K562 (cell line): ENCODE data around the gene GCSAM. TPM values are rescaled to one million over a fixed set of nuclear protein-coding genes. Genes with fewer than 3 reads are reported as not detected.

Experiments used
- ATAC-seq: fragments of 200-7000 bp; cut with Tn5 transposase; 3 replicates; pipeline ENCODE4 v1.9.1; 2020; ENCODE audit warnings: moderate library complexity
- BruUV-seq: library from RNA; stranded (reverse); fragments of 400-500 nt; replicated peaks from 2 replicates; lab custom pipeline; 2021; lab: Mats Ljungman, UMichigan
- CTCF ChIA-PET: fragments of 300-600 bp; formaldehyde crosslinking; extraction: SDS; loops from one replicate; lab custom pipeline; 2021; ENCODE audit warnings: low intra/inter-chr PET ratio; lab: Yijun Ruan, JAX
- POLR2A ChIA-PET: fragments of 300-600, 350-650 bp; sonication (Branson Sonifier 250); formaldehyde crosslinking; extraction: SDS; loops from one replicate; lab custom pipeline; 2021; ENCODE audit warnings: antibody characterized with exemption, inconsistent platforms; lab: Yijun Ruan, JAX
- DNase-seq, 4 experiments: peaks; one replicate each; pipeline versions ENCODE4 v3.0.0 to v3.0.0-alpha.2; 2011 to 2018; ENCODE audit warnings: low spot score in 3 of 4, mixed read lengths in 3 of 4; ENCODE audit errors: extremely low read depth in 1 of 4
- FAIRE-seq: peaks from 2 replicates; lab custom pipeline; 2011; peaks lifted over from hg19 to GRCh38; lab: Jason Lieb, UNC
- H2AFZ ChIP-seq: 2 replicates; pipeline ENCODE4 v1.6.0; 2011; ENCODE audit warnings: low read depth, low read length, control low read depth, inconsistent platforms
- H3K27ac ChIP-seq: fragments of 200-600 bp; 3 replicates; pipeline ENCODE4 v1.8.0; 2011; ENCODE audit warnings: low read depth, mild to moderate bottlenecking, control low read depth, inconsistent platforms, low read length, moderate library complexity, mixed read lengths; ENCODE audit errors: extremely low read depth
- H3K27me3 ChIP-seq, 2 experiments: fragments of 300-600 bp in 1 of 2; 2 replicates in 1 of 2; 3 replicates in 1 of 2; pipeline versions ENCODE4 v1.6.0 to v1.8.0; 2011; ENCODE audit warnings: inconsistent platforms in 2 of 2, low read length in 2 of 2, mild to moderate bottlenecking in 1 of 2, mixed read lengths in 1 of 2, moderate library complexity in 1 of 2; ENCODE audit not compliant: control insufficient read depth in 2 of 2, insufficient read depth in 2 of 2
- H3K36me3 ChIP-seq: fragments of 300-600 bp; 3 replicates; pipeline ENCODE4 v1.8.0; 2011; ENCODE audit warnings: mild to moderate bottlenecking, low read length, inconsistent platforms; ENCODE audit not compliant: control insufficient read depth, insufficient read depth
- H3K4me1 ChIP-seq, 2 experiments: fragments of 200-600 bp in 1 of 2; replicated peaks in 1 of 2; 2 replicates in 1 of 2; 3 replicates in 1 of 2; pipeline versions ENCODE4 v1.5.1 to v1.8.0; 2011; ENCODE audit warnings: inconsistent platforms in 2 of 2, low read length in 2 of 2, mild to moderate bottlenecking in 1 of 2, mixed read lengths in 1 of 2, moderate library complexity in 1 of 2; ENCODE audit not compliant: control insufficient read depth in 2 of 2, insufficient read depth in 2 of 2
- H3K4me2 ChIP-seq: 2 replicates; pipeline ENCODE4 v1.6.1; 2011; ENCODE audit warnings: low read length, control low read depth, inconsistent platforms, mixed read lengths; ENCODE audit not compliant: insufficient read depth
- H3K4me3 ChIP-seq: fragments of 200-600 bp; sonication (generic), shearing (Covaris generic); 2 replicates; pipeline ENCODE4 v1.5.1; 2016; ENCODE audit warnings: control low read depth, inconsistent platforms
- H3K79me2 ChIP-seq: fragments of 200-600 bp; 3 replicates; pipeline ENCODE4 v1.8.0; 2011; ENCODE audit warnings: low read length, inconsistent platforms; ENCODE audit not compliant: control insufficient read depth, insufficient read depth
- H3K9ac ChIP-seq, 2 experiments: 2 replicates each; pipeline versions ENCODE4 v1.6.0 to v1.6.1; 2011; ENCODE audit warnings: low read depth in 2 of 2, low read length in 2 of 2, control low read depth in 1 of 2, inconsistent platforms in 1 of 2, mild to moderate bottlenecking in 1 of 2, mixed read lengths in 1 of 2; ENCODE audit not compliant: insufficient read depth in 1 of 2
- H3K9me1 ChIP-seq: one replicate; pipeline ENCODE4 v1.6.0; 2011; ENCODE audit warnings: inconsistent platforms, mild to moderate bottlenecking, low read length, moderate library complexity; ENCODE audit not compliant: control insufficient read depth, insufficient read depth
- H3K9me3 ChIP-seq: replicated peaks from 2 replicates; pipeline ENCODE4 v1.5.1; 2011; ENCODE audit warnings: low read depth, low read length, inconsistent platforms; ENCODE audit not compliant: control insufficient read depth, insufficient read depth
- H4K20me1 ChIP-seq: replicated peaks from 2 replicates; pipeline ENCODE4 v1.6.1; 2011; ENCODE audit warnings: low read length, inconsistent platforms, mixed read lengths; ENCODE audit not compliant: control insufficient read depth, insufficient read depth
- E2F3 ChIP-seq: fragments of 250-450 bp; sonication (Bioruptor Pico); IDR thresholded peaks from 2 replicates; pipeline ENCODE4 v1.4.0; 2020; ENCODE audit warnings: mild to moderate bottlenecking
- ETV1 ChIP-seq: fragments of 450-650 bp; conservative IDR thresholded peaks from 2 replicates; pipeline ENCODE4 v1.6.1; 2016; ENCODE audit warnings: missing genetic modification characterization, control low read depth, low read depth, missing compliant biosample characterization
- LARP7 ChIP-seq: fragments of 450-650 bp; IDR thresholded peaks from 2 replicates; pipeline ENCODE4 v1.6.1; 2016
- TCFL5 ChIP-seq: fragments of 250-450 bp; sonication (Bioruptor Pico); conservative IDR thresholded peaks from 2 replicates; pipeline ENCODE4 v1.6.1; 2021; ENCODE audit warnings: mild to moderate bottlenecking, moderate library complexity, matching md5 sums
- ZNF436 ChIP-seq: fragments of 250-450, 450-650 bp; sonication (Bioruptor Pico); formaldehyde crosslinking; IDR thresholded peaks from 2 replicates; pipeline ENCODE4 v1.7.0; 2020; ENCODE audit warnings: mild to moderate bottlenecking
- WGBS: fragments of 100-300 bp; shearing (Covaris generic); methylation state at CpG from one replicate; pipeline ENCODE4 v1.1.6; 2016; ENCODE audit warnings: low coverage, mixed read lengths; ENCODE audit not compliant: insufficient coverage; ENCODE audit errors: missing lambda C conversion rate; 5-methylcytosine and 5-hydroxymethylcytosine counted together
- in situ Hi-C: fragments of 300-500 bp; cut with MboI; formaldehyde crosslinking; loops from 4 replicates; pipeline ENCODE4 v1.15.0; 2018; ENCODE audit warnings: inconsistent platforms, mixed read lengths
- intact Hi-C: fragments of 100-400 bp; cut with micrococcal nuclease; formaldehyde crosslinking; loops from 2 replicates; pipeline ENCODE4 v1.14.2; 2022
- polyA plus RNA-seq, 8 experiments: library from polyadenylated mRNA; depleted of rRNA in 4 of 8; stranded (reverse) in 5 of 8; unstranded in 3 of 8; fragments of >200 nt; fragmentation: Nextera tagmentation in 2 of 8; fragmentation: Illumina TruSeq in 1 of 8; extraction: Ambion mirVana in 2 of 8; extraction: Trizol in 1 of 8; gene quantifications; 2 replicates each; pipeline versions ENCODE4 v1.2.1 to v1.2.3, GENCODE V29; 2011 to 2014; ENCODE audit warnings: inconsistent platforms in 1 of 8, missing spikeins in 1 of 8
- total RNA-seq, 7 experiments: library from RNA; depleted of rRNA in 6 of 7; stranded (reverse); fragments of >200 nt in 6 of 7; fragmentation: Illumina TruSeq in 2 of 7; extraction: Trizol in 2 of 7; gene quantifications; 2 replicates each; pipeline versions ENCODE4 v1.2.1 to v1.2.3, GENCODE V29; 2011 to 2021; ENCODE audit warnings: low replicate concordance in 1 of 7

The GCSAM gene
- total and polyA plus RNA-seq, 9 of the 15 experiments (the other 6 are each of a cell fraction or from before 2014, with no cell fraction given), result 0.10 TPM; not detected in 8

- in situ Hi-C loops (no loop called here), intact Hi-C loops (no loop called here)
- Histone ChIP-seq H3K9me1 (no peaks in the 10 kb centered on the region), H3K4me2 (no peak overlapping the region), H2AFZ (no peak overlapping the region), H4K20me1 (no peaks in the 10 kb centered on the region), H3K9me3 (no peaks in the 10 kb centered on the region), H3K36me3 (no peaks in the 10 kb centered on the region), H3K79me2 (no peaks in the 10 kb centered on the region), H3K4me3 (no peak overlapping the region), H3K4me1 (peaks cover 5 to 13% of the 10 kb centered on the region in 2 experiments; a peak in 3 of 5 replicates), H3K9ac (no peak overlapping the region), H3K27ac (no peak overlapping the region), H3K27me3 (no peaks in the 10 kb centered on the region)
- POLR2A ChIA-PET, result no interaction called here
- BruUV-seq, result no TSS peak
- FAIRE-seq, result no peak
- TF ChIP-seq ETV1 (tag) (peak; percentile 54; the same call in 1 of the 2 replicates), ZNF436 (no peak)
- ATAC-seq, result no peak
- DNase-seq, result no peak
- 71% methylated on average over 9 of the region's 9 CpGs for WGBS
- CTCF ChIA-PET, result no interaction called here
Measured at GRCh38 chr3:112089956-112090886, 42.8 kb downstream of the GCSAM start.

- Histone ChIP-seq H3K36me3 (no peaks in the 10 kb centered on the region), H4K20me1 (no peaks in the 10 kb centered on the region), H3K27ac (no peak overlapping the region), H3K4me3 (no peak overlapping the region), H3K9me1 (no peaks in the 10 kb centered on the region), H3K4me2 (no peak overlapping the region), H3K4me1 (peaks cover 5 to 13% of the 10 kb centered on the region in 2 experiments; a peak in 4 of 5 replicates), H3K9ac (no peak overlapping the region), H3K27me3 (no peaks in the 10 kb centered on the region), H3K79me2 (no peaks in the 10 kb centered on the region), H2AFZ (no peak overlapping the region), H3K9me3 (no peaks in the 10 kb centered on the region)
- ATAC-seq (no peak), FAIRE-seq (no peak), DNase-seq (no peak)
- intact Hi-C loops, result no loop called here
- no TSS peak for BruUV-seq
- in situ Hi-C loops, result no loop called here
- POLR2A ChIA-PET, result interaction anchor here (1.2 kb wide), 1 partner anchor 9 kb away, joined by 3 read pairs; no protein-coding TSS in a partner anchor
- WGBS, result 50% methylated on average over 3 of the region's 4 CpGs
- CTCF ChIA-PET, result no interaction called here
- no peak for TF ChIP-seq TCFL5
- TF ChIP-seq LARP7, result no peak
- no peak for TF ChIP-seq E2F3
Measured at GRCh38 chr3:112088944-112089343, 44.1 kb downstream of the GCSAM start.
